ENCODE measurements around the gene ADRA2C. TPM values are rescaled to one million over a fixed set of nuclear protein-coding genes. Genes with fewer than 3 reads are reported as not detected.

Gene ADRA2C
- total RNA-seq, 4 donors from 2014 or later: 2.3 to 14.9 (median 6.5) TPM

- intact Hi-C loops (cut with DNase I; ENCODE audit: low total_unique reads): no loop called here
- no peak overlapping the region for H3K4me3 ChIP-seq (ENCODE audit: low read depth, poor library complexity, severe bottlenecking)
- 77 to 87% methylated on average over 9 to 11 of the region's 12 CpGs for WGBS, 2 donors
- DNase-seq (ENCODE audit: low spot score in 2 of 2): no peak
- no peak for TF ChIP-seq POLR2A (IDR thresholded peaks at IDR 0.05)
- TF ChIP-seq CTCF (IDR thresholded peaks at IDR 0.05): no peak
Measured at GRCh38 chr4:3749081-3749480, 17.1 kb upstream of the ADRA2C start.

DNA sequence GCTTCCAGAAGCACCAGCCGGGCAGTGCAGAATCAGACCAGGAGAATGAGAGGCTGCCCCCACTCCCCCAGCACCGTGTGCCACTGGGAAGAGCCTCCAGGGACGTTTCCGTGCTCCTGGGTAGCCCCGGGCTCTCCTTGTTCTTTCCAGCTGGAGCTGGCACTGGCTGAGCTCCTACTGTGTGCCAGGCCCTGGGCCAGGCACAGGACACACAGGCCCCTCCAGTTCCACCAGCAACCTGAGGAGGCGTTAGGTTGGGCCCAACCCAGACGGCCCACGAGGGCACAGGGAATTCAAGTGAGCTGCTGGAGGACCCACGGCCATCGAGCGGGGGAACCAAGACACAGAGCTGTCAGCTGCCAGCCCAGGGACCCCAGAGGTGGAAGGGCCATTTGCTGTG, 15.9 kb upstream of the ADRA2C start:
- TF ChIP-seq POLR2A (IDR thresholded peaks at IDR 0.05): no peak
- TF ChIP-seq CTCF (IDR thresholded peaks at IDR 0.05): no peak
- no peak for DNase-seq (ENCODE audit: low spot score in 2 of 2)
- H3K4me3 ChIP-seq (ENCODE audit: low read depth, poor library complexity, severe bottlenecking): no peak overlapping the region
- intact Hi-C loops (cut with DNase I; ENCODE audit: low total_unique reads): no loop called here
- 46 to 70% methylated on average over 9 to 11 of the region's 11 CpGs for WGBS, 2 donors

DNA sequence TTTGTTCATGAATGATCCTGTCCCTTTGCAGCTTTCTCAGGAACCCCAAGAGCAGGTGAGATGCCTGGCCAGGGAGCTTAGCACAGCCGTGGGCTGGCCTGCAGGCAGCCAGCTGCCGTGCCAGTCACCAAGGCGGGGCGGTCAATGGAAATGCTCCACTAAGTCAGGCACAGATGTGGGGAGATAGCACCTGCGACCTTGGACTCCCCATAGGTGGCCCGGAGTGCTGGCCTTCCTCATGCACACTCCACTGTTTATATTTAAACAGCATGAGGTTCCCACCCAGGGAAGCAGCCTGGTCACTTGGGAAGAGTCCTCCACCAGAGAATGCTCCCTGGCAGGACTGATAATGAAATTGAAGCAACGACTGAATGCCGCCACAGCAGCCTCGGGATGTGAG, 14.2 kb upstream of the ADRA2C start:
- DNase-seq (ENCODE audit: low spot score in 2 of 2): no peak
- 72 to 74% methylated on average over 9 of the region's 9 CpGs for WGBS, 2 donors
- no peak overlapping the region for H3K4me3 ChIP-seq (ENCODE audit: low read depth, poor library complexity, severe bottlenecking)
- no peak for TF ChIP-seq POLR2A (IDR thresholded peaks at IDR 0.05)
- intact Hi-C loops (cut with DNase I; ENCODE audit: low total_unique reads): no loop called here

DNA sequence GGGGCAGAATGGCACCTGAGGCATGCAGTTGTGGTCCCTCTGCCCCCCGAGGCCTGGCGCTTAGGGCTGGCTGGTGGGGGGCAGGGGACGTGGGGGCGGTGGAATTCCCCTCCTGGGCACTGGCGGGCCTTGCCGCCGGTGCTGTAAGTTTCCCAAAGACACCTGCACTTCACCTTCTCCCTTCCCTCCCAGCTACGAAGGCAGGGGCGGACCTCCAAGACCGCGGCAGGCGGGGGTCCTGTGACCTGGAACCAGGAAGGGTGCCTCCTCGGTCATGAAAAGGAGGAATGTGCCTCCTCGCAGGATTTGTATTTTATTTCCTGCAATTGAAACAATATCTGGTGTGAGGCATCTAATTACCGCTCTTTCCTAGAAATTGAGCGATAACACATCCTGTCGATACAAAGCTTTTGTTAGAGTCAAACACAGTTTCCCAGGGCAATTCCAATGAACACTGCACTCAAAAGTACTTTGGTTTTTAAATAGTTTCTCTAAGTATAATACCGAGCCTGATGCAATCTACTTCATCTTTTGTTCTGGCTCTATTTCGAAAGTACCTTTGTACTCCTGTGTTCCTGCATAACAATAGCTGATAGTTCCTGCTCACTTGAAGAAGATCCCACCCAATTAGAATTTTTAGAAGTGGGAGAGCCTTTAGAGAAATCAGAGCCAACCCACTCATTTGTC, 12.3 kb upstream of the ADRA2C start:
- no peak overlapping the region for H3K4me3 ChIP-seq (ENCODE audit: low read depth, poor library complexity, severe bottlenecking)
- no peak for TF ChIP-seq CTCF (IDR thresholded peaks at IDR 0.05)
- intact Hi-C loops (cut with DNase I; ENCODE audit: low total_unique reads): no loop called here
- DNase-seq (ENCODE audit: low spot score in 2 of 2): no peak
- WGBS, 2 donors: 43% methylated on average over 11 to 19 of the region's 19 CpGs

DNA sequence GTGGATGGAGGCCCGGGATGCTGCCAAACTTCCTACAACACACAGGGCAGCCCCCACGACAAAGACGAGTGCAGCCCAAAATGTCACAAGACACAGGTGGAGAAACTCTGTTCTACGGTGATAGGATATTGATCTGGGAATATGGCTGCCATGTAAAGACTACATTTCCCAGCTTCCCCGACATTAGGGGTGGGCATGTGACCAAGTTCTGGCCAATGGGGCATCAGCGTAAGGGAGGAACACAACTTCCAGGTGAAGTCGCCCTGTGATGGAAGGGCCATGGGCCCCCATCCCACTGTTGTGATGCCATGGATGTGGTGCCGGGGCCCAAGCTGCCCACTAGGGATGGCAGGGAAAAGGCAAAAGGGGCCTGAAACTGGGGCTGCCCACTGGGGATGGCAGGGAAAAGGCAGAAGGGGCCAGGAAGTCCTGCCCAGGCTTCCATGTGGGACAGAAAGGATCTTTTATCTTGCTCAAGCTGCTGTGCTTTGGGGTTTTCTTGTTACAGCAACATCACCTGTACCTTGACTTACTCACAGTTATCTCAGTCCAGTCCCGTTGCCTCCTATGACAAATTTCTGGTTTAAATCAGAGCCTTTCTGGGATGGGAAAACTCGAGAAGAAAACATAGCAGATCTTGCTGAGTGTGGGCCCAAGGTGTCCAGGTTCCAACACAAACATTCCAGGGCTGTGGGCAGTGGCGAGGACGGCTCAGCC, 9.7 kb upstream of the ADRA2C start:
- intact Hi-C loops (cut with DNase I; ENCODE audit: low total_unique reads): no loop called here
- WGBS, 2 donors: 80 to 83% methylated on average over 12 of the region's 12 CpGs
- no peak for TF ChIP-seq CTCF (IDR thresholded peaks at IDR 0.05)
- no peak for TF ChIP-seq POLR2A (IDR thresholded peaks at IDR 0.05)

DNA sequence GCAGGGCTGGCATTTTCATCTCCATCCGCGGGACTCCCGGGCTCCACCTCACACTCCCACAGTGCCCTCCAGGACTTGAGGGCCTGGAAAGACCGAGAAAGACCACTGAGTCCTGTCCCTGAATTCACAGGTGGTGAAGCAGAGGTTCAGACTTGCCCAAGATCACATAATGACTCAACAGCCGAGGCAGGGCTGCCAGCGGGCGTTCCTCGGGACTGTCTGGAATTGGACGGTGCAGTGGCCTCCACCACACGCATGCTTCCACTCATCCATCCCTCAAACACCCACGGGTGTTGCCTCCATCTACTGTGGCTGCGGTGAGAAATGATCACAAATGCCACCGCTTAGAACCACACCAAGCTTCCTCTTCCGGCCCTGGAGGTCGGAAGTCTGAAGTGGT, 6.9 kb upstream of the ADRA2C start:
- no peak for DNase-seq (ENCODE audit: low spot score in 2 of 2)
- TF ChIP-seq POLR2A (IDR thresholded peaks at IDR 0.05): no peak
- TF ChIP-seq CTCF (IDR thresholded peaks at IDR 0.05): no peak
- intact Hi-C loops (cut with DNase I; ENCODE audit: low total_unique reads): no loop called here
- no peak overlapping the region for H3K4me3 ChIP-seq (ENCODE audit: low read depth, poor library complexity, severe bottlenecking)
- WGBS, 2 donors: 57 to 80% methylated on average over 15 of the region's 15 CpGs

More for the DNA sequence above, 9.7 kb upstream of the ADRA2C start:
- no peak for DNase-seq (ENCODE audit: low spot score in 2 of 2)
- no peak overlapping the region for H3K4me3 ChIP-seq (ENCODE audit: low read depth, poor library complexity, severe bottlenecking)

All from lower leg skin (tissue), 4 donors.